NCI-H774 (cell line): ENCODE measurements around the gene DAPK1.

Source experiments
- DNase-seq: peaks from one replicate; lab custom pipeline; 2025; lab: John Stamatoyannopoulos, UW

Gene DAPK1

DNA sequence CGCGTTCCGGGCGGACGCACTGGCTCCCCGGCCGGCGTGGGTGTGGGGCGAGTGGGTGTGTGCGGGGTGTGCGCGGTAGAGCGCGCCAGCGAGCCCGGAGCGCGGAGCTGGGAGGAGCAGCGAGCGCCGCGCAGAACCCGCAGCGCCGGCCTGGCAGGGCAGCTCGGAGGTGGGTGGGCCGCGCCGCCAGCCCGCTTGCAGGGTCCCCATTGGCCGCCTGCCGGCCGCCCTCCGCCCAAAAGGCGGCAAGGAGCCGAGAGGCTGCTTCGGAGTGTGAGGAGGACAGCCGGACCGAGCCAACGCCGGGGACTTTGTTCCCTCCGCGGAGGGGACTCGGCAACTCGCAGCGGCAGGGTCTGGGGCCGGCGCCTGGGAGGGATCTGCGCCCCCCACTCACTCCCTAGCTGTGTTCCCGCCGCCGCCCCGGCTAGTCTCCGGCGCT lies at the start of gene DAPK1:
Gene DAPK1 (plus strand): TSS at position 264 of the 442 bp plus-strand sequence. CDS start 1,211 bp downstream, outside the sequence.
- no peak for DNase-seq

- DNase-seq: no peak
Measured at GRCh38 chr9:87451149-87451548, 46.5 kb upstream of the DAPK1 start.

- no peak for DNase-seq
Measured at GRCh38 chr9:87455407-87455806, 42.3 kb upstream of the DAPK1 start.

DNA sequence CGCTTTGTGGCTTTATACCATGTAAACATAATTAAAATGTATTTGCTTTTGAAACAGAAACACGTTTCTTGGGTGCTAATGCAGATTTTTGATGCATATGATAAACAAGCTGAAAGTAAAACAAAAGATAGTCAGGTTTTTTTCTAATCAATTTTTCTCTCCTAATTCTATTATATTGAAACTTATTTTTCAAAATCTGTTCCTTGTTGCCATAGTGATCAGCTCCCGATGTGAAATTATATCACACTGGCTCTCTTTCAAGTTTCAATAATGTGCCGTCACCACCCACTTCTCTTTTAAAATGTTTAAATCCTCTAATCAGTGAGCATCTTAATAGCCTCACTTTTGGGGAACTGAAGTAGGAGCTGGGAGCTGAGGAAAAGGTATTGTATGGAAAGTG lies 36.4 kb upstream of the DAPK1 start:
- DNase-seq: no peak

GRCh38 chr9:87464110-87464991 lies 33.3 kb upstream of the DAPK1 start:
- DNase-seq: no peak

DNA sequence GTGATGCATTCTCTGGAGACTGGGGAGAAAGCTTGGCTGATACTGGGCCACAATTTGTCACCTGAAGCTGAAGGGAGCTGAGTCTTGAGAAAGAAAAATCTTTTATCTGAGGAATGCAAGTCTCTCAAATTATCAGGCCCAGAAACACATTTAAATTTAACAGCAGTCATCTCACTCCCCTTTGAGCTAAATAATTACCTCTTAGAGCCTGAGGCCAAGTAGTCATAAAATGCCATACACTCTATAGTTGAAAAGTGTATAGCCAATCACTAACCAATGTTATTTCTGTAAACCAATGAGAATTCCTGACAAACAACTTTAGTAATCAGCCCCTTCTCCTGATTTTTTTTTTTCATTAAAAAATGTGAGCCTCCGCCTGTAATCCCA lies 32.7 kb upstream of the DAPK1 start:
- DNase-seq: no peak

- DNase-seq: no peak
Measured at GRCh38 chr9:87465816-87466215, 31.9 kb upstream of the DAPK1 start.

DNA sequence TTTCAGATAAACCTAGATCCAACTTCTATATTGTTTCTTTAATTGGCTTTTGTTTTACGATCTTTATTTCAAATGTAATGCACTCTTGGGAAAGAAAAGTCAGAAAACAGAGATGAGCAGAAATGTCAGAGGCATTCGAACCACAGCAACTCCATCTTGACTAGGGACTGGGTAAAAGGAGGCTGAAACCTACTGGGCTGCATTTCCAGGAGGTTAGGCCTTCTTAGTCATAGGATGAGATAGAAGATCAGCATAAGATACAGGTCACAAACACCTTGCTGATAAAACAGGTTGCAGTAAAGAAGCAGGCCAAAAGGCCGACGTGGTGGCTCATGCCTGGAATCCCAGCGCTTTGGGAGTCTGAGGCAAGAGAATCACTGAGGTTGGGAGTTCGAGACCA lies 30.5 kb upstream of the DAPK1 start:
- DNase-seq: no peak

GRCh38 chr9:87469793-87470465 lies 27.7 kb upstream of the DAPK1 start:
- peak; percentile 5 for DNase-seq

DNA sequence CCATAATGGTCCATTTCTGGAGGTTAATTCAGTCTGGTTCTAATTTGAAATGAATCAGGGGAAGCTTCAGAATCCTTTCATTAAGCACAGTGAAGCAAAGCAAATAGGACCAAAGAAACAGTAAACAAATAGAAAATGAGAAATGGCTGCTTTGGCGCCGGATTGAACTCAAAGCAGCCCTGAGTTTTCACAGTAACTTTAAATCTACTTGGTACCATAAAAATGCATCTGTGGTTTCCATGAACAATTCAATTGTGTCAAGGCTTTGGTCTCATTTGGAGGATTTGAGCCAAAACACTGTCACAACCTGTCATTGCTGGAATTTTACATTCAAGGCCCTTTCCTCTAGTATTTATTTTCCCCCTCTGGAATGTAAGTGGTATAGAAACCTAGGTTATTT lies 25.9 kb upstream of the DAPK1 start:
- DNase-seq: no peak

DNA sequence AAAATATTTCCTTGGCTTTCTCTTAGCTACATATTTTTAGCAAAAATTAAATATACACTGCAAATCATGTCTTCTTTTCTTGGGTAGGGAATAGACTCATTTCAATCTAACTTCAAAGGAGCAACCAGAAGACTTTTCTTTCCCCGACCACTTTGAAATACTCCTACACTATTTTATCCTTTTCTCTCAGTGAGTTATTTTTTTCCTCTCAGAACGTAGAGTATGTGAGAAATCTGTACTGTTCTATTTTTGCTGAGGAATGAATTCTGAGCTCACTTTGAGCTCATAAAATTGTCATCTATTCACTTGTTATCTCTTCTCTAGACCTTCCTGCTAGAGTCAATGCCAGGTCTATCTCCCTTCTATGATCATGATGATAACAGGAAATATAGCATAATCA lies 22.2 kb upstream of the DAPK1 start:
- DNase-seq: no peak

- no peak for DNase-seq
Measured at GRCh38 chr9:87478226-87478992, 19.3 kb upstream of the DAPK1 start.

- no peak for DNase-seq
Measured at GRCh38 chr9:87479801-87480201, 17.9 kb upstream of the DAPK1 start.

GRCh38 chr9:87481890-87482855 lies 15.5 kb upstream of the DAPK1 start:
- DNase-seq: no peak

DNA sequence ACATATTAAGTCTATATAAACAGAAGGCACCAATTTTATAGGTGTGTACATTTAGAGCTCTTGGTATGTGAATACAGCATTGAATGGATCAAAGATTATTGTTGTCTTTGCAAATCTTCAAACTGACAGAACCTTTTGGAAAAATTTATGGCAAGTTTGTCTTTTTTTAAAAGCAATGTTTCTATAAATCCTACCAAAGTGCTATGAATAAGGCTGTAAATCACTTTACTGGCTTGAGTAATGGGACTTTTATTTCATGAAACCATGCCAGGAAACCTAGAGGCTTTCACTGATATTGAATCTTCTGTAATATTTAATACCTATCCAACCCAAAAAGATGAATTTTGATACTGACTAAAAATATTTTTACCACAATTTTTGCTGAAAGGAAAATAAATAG lies 7.4 kb upstream of the DAPK1 start:
- no peak for DNase-seq

DNA sequence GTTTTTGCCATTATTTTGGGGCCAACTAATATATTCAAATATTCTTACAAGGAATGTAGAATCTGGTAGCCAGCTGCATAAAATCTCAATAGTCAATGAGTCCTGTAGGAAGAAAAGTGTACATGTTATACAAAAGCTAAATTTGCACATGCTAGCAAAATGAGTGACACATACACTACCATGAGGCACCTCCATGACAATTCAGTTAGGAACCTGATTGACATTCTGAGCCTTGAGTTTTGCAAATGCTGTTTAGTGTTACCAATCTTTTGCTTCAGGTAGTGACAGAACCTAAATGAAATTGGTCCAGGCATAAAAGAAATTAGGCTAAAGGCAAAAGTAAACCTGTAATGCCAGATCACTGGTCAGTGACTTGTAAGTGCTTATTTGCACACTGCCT lies 6.8 kb upstream of the DAPK1 start:
- no peak for DNase-seq

DNA sequence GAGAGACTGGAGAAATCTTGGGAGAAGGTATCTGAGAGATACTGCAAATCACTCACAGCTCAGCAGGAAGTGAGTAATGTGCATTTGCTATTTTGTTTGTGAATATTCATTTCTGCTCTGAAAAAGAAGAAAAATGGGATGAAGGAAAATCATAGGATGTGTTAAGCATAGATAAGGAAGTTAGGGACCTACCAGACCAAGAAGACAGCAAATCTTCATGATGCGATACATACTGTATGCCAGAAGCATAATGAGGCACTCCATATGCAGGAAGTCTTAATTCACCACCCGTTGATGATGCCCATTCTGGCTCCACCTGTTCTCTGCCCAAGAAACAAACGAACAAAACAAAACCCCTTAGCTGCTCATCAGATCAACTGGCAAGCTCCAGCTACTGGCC lies 6.1 kb upstream of the DAPK1 start:
- no peak for DNase-seq

DNA sequence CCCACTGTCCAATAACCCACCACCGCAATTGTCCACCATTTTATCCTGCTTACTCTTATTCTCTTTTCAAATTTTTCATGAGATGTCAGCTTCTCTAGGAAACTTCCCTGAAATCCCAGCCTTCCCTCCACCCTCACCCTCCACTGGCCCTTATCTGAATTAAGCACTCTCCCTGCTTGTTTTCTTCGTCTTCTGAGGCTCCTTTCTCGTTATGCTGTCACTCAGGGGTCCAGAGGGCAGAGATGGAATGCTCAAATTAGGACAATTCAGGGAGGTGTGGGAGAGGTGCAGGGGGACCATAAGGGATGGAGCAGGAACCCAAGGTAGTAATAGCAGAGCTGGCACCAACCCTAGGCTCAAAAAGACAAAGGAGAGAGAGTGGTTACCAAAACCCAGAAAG lies 5.0 kb upstream of the DAPK1 start:
- DNase-seq: no peak

- no peak for DNase-seq
Measured at GRCh38 chr9:87494970-87495471, 2.6 kb upstream of the DAPK1 start.

- no peak for DNase-seq
Measured at GRCh38 chr9:87497080-87497603, 525 bp upstream of the DAPK1 start.
